GM23248 (cell line): ENCODE results near the gene SBF2. TPM values are rescaled to one million over a fixed set of nuclear protein-coding genes. Genes with fewer than 3 reads are reported as not detected.
A peak's percentile ranks its signal among the peaks of the same experiment; 100 is the strongest.

Experiments
- DNase-seq: peaks from one replicate; pipeline ENCODE4 v3.0.0-alpha.2; 2015
- H2AFZ ChIP-seq: fragments of 200-600 bp; sonication (generic); 2 replicates; pipeline ENCODE4 v1.6.1; 2016; ENCODE audit warnings: antibody characterized with exemption
- H3F3A ChIP-seq: fragments of 200-600 bp; sonication (generic); 2 replicates; pipeline ENCODE4 v1.6.1; 2016; ENCODE audit warnings: mild to moderate bottlenecking, antibody characterized with exemption, mixed run types; ENCODE audit not compliant: insufficient read depth
- H3K27ac ChIP-seq: fragments of 200-600 bp; sonication (generic); 2 replicates; pipeline ENCODE4 v1.5.1; 2016; ENCODE audit warnings: mild to moderate bottlenecking
- H3K27me3 ChIP-seq: fragments of 200-600 bp; sonication (generic); replicated peaks from 2 replicates; pipeline ENCODE4 v1.6.1; 2016; ENCODE audit warnings: mild to moderate bottlenecking; ENCODE audit not compliant: insufficient read depth
- H3K36me3 ChIP-seq: fragments of 200-600 bp; sonication (generic); 2 replicates; pipeline ENCODE4 v1.6.1; 2016; ENCODE audit warnings: low read depth, mild to moderate bottlenecking
- H3K4me1 ChIP-seq: fragments of 200-600 bp; sonication (generic); 2 replicates; pipeline ENCODE4 v1.6.1; 2016; ENCODE audit warnings: mild to moderate bottlenecking; ENCODE audit not compliant: insufficient read depth
- H3K4me2 ChIP-seq: fragments of 200-600 bp; sonication (generic); one replicate; pipeline ENCODE4 v1.6.1; 2016; ENCODE audit warnings: mild to moderate bottlenecking; ENCODE audit not compliant: unreplicated experiment
- H3K4me3 ChIP-seq: fragments of 200-600 bp; sonication (generic); 2 replicates; pipeline ENCODE4 v1.5.1; 2016; ENCODE audit warnings: mild to moderate bottlenecking
- H3K79me2 ChIP-seq: fragments of 200-600 bp; sonication (generic); 2 replicates; pipeline ENCODE4 v1.6.1; 2016; ENCODE audit warnings: mild to moderate bottlenecking; ENCODE audit not compliant: insufficient read depth
- H3K9ac ChIP-seq: fragments of 200-600 bp; sonication (generic); 2 replicates; pipeline ENCODE4 v1.6.1; 2016; ENCODE audit warnings: mild to moderate bottlenecking
- H3K9me2 ChIP-seq: fragments of 200-600 bp; sonication (generic); 2 replicates; pipeline ENCODE4 v1.6.1; 2016; ENCODE audit warnings: mixed run types, mild to moderate bottlenecking, moderate library complexity; ENCODE audit not compliant: insufficient read depth
- H3K9me3 ChIP-seq: fragments of 200-600 bp; sonication (generic); one replicate; pipeline ENCODE4 v1.6.1; 2017; ENCODE audit warnings: low read depth
- H4K20me1 ChIP-seq: fragments of 200-600 bp; sonication (generic); 2 replicates; pipeline ENCODE4 v1.6.0; 2016; ENCODE audit not compliant: insufficient read depth
- EZH2 ChIP-seq: fragments of 200-600 bp; sonication (generic); IDR thresholded peaks from 2 replicates; pipeline ENCODE4 v1.6.1; 2018; ENCODE audit warnings: antibody characterized with exemption, mild to moderate bottlenecking; ENCODE audit not compliant: insufficient read depth, poor library complexity, severe bottlenecking
- EZH2phosphoT487 ChIP-seq: fragments of 200-600 bp; sonication (generic); IDR thresholded peaks from 2 replicates; pipeline ENCODE4 v1.6.1; 2018; ENCODE audit warnings: antibody characterized with exemption, moderate library complexity, mild to moderate bottlenecking, low read depth; ENCODE audit not compliant: insufficient read depth
- WGBS, 2 experiments: methylation state at CpG; one replicate each; pipeline ENCODE4 v1.1.6; 2015 to 2017; ENCODE audit warnings: low lambda C conversion rate in 2 of 2, low coverage in 1 of 2; ENCODE audit errors: missing lambda C conversion rate in 2 of 2; 5-methylcytosine and 5-hydroxymethylcytosine counted together
- in situ Hi-C: fragments of 300-500 bp; cut with MboI; formaldehyde crosslinking; loops from 2 replicates; pipeline ENCODE4 v1.15.0; 2020
- polyA plus RNA-seq: library from polyadenylated mRNA; unstranded; fragments of >200 nt; fragmentation: Nextera tagmentation; extraction: Ambion mirVana; gene quantifications from 2 replicates; pipeline ENCODE4 v1.2.1, GENCODE V29; 2016
- total RNA-seq: library from RNA; depleted of rRNA; stranded (reverse); fragments of >200 nt; shearing (Covaris generic); gene quantifications from 2 replicates; pipeline ENCODE4 v1.2.3, GENCODE V29; 2014

Gene SBF2
- total and polyA plus RNA-seq, 2 experiments from 2014 or later = 21.9 to 32.7 TPM

DNA sequence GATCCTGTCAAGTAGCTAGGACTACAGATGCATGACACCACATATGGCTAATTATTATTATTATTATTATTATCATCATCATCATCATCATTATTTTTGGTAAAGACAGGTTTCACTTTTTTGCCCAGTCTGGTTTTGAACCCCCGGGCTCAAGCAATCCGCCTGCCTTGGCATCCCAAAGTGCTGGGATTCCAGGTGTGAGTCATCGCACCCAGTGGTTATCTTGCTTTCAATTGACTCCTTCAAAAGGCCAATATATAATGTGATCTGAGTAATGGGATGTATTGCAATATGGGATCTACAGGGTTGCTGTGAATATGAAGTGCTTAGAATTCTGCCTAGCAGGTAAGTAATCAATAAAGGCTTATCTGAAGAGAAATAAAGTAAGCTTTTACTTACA lies 221.2 kb downstream of the SBF2 start:
- WGBS, 2 experiments = 97 to 100% methylated on average over 3 of the region's 3 CpGs

DNA sequence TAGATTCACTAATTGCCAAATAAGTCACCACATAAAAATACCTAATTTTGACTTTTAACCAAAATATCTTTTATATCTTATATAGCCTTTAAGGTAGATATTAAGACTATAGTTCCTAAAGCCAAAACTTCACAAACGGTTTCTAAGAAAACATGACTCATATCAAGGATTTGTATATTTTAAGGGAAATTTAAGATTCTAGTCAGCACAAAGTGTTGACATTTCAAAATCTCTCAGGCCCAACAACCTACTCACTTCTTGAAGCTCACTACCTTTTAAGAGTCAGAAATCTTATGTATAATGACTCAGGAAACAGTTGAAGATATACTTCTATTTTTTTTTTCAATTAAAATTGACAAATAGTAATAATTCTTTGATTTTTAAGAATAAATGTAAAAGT lies 221.9 kb downstream of the SBF2 start:
- H3K79me2 ChIP-seq = peaks cover 39% of the 10 kb centered on the region
- H3K27ac ChIP-seq = no peak overlapping the region
- H3K4me1 ChIP-seq = 0 out of 2 replicates have a peak, but pooled peaks cover 4% of the 10 kb centered on the region
- TF ChIP-seq EZH2 = no peak
- TF ChIP-seq EZH2phosphoT487 = no peak
- no peak overlapping the region for H2AFZ ChIP-seq
- H3K27me3 ChIP-seq = no peaks in the 10 kb centered on the region
- H3F3A ChIP-seq = no peaks in the 10 kb centered on the region
- DNase-seq = peak; percentile 21
- no peaks in the 10 kb centered on the region for H3K36me3 ChIP-seq
- H3K4me3 ChIP-seq = no peak overlapping the region
- no peaks in the 10 kb centered on the region for H4K20me1 ChIP-seq
- in situ Hi-C loops = no loop called here
- H3K9me3 ChIP-seq = no peaks in the 10 kb centered on the region
- no peak overlapping the region for H3K9ac ChIP-seq
- H3K4me2 ChIP-seq = no peak overlapping the region
- 78 to 81% methylated on average over 1 of the region's 1 CpG for WGBS, 2 experiments
- H3K9me2 ChIP-seq = no peaks in the 10 kb centered on the region

More for the DNA sequence above, 221.2 kb downstream of the SBF2 start:
- 0 out of 2 replicates have a peak, but pooled peaks cover 4% of the 10 kb centered on the region for H3K4me1 ChIP-seq
- no peaks in the 10 kb centered on the region for H3K9me3 ChIP-seq
- no peak overlapping the region for H3K9ac ChIP-seq
- H3K4me2 ChIP-seq = no peak overlapping the region
- no peaks in the 10 kb centered on the region for H4K20me1 ChIP-seq
- H3K27me3 ChIP-seq = no peaks in the 10 kb centered on the region
- H3F3A ChIP-seq = no peaks in the 10 kb centered on the region
- peaks cover 40% of the 10 kb centered on the region for H3K79me2 ChIP-seq
- no peak overlapping the region for H3K4me3 ChIP-seq
- in situ Hi-C loops = no loop called here
- peak; percentile 6 for DNase-seq
- no peak overlapping the region for H2AFZ ChIP-seq
- no peaks in the 10 kb centered on the region for H3K36me3 ChIP-seq
- no peaks in the 10 kb centered on the region for H3K9me2 ChIP-seq
- no peak overlapping the region for H3K27ac ChIP-seq
- no peak for TF ChIP-seq EZH2
- TF ChIP-seq EZH2phosphoT487 = no peak

DNA sequence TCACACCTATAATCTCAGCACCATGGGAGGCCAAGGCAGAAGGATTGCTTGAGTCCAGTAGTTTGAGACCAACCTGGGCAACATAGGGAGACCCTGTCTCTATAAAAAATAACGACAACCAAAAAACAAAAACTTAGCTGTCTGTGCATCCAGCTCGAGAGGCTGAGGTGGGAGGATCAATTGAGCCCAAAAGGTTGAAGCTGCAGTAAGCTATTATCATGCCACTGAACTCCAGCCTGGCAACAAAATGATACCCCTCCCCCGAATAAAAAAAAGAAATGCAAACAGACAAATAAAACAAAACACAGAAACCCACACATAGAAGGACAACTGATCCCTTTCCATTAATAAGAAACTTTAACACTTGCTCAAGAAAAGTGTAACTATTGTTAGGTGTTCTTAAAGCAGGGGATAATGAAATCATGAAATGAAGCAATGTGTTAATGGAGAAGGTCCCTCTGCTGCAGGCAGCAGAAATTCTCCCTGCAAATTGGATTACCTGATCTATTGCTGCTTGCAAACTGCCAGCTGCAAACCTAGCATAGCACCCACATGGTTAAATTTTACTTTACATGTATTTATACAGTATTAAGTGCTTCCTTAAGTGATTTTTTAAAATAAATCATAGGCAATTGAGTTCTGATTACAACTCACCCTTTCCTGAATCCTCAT lies 226.3 kb downstream of the SBF2 start:
- Histone ChIP-seq H3K9me2 (no peaks in the 10 kb centered on the region), H3K4me3 (no peak overlapping the region), H3K4me2 (no peak overlapping the region), H3K27me3 (no peaks in the 10 kb centered on the region), H3K27ac (no peak overlapping the region), H3K36me3 (no peaks in the 10 kb centered on the region), H3K9ac (no peak overlapping the region), H4K20me1 (no peaks in the 10 kb centered on the region), H3K4me1 (0 out of 2 replicates have a peak, but pooled peaks cover 4% of the 10 kb centered on the region), H3F3A (no peaks in the 10 kb centered on the region), H2AFZ (no peak overlapping the region), H3K9me3 (no peaks in the 10 kb centered on the region), H3K79me2 (peaks cover 35% of the 10 kb centered on the region)
- TF ChIP-seq EZH2 (no peak), EZH2phosphoT487 (no peak)
- in situ Hi-C loops = no loop called here
- 92 to 97% methylated on average over 3 of the region's 3 CpGs for WGBS, 2 experiments
- no peak for DNase-seq

DNA sequence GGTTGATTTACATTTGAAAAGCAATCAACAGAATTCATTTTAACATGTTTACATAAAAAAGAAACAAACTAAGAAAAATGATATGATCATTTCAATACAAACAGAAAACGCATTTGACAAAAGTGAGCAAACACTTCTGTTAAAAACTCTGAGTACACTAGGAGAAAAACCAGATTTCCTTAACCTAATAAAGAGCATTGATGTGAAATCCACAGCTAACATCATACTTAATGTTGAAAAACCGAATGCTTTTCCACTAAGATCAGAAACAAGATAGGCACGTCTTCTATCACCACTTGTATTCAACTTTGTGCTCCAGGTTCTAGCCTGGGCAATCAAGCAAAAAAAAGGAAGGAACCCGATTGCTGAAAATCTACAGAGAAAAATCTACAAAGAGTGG lies 227.6 kb downstream of the SBF2 start:
- no peaks in the 10 kb centered on the region for H3K27me3 ChIP-seq
- no peaks in the 10 kb centered on the region for H4K20me1 ChIP-seq
- 87 to 89% methylated on average over 4 of the region's 4 CpGs for WGBS, 2 experiments
- H2AFZ ChIP-seq = no peak overlapping the region
- no peak overlapping the region for H3K4me3 ChIP-seq
- no peak overlapping the region for H3K27ac ChIP-seq
- in situ Hi-C loops = no loop called here
- no peak for DNase-seq
- peaks cover 45% of the 10 kb centered on the region for H3K79me2 ChIP-seq
- no peaks in the 10 kb centered on the region for H3K36me3 ChIP-seq
- TF ChIP-seq EZH2 (no peak), EZH2phosphoT487 (no peak)
- no peaks in the 10 kb centered on the region for H3K9me3 ChIP-seq
- H3F3A ChIP-seq = no peaks in the 10 kb centered on the region
- H3K9me2 ChIP-seq = no peaks in the 10 kb centered on the region
- H3K4me1 ChIP-seq = no peaks in the 10 kb centered on the region
- no peak overlapping the region for H3K4me2 ChIP-seq
- H3K9ac ChIP-seq = no peak overlapping the region
